Measurements from ENCODE around the gene NPM1.
"Not testable (repeated sequence)": the region's sequence is repeated elsewhere in the genome, so short reads cannot be mapped to it uniquely, and the experiment has no call there.

DNA sequence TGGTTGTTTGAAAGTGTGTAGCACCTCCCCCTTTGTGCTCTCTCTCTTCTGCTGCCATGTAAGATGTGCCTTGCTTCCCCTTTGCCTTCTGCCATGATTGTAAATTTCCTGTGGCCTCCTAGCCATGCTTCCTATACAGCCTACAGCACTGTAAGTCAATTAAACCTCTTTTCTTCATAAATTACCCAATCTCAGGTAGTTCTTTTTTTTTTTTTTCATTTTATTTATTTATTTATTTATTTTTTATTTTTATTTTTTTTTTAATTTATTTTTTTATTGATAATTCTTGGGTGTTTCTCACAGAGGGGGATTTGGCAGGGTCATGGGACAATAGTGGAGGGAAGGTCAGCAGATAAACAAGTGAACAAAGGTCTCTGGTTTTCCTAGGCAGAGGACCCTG lies 15.1 kb downstream of the NPM1 start:
- TF ChIP-seq CTCF, POLR2AphosphoS5, POLR2A, EP300 (IDR thresholded peaks at IDR 0.05): not testable (repeated sequence)
